HepG2 (cell line): ENCODE measurements around the gene CAPRIN2. TPM values are rescaled to one million over a fixed set of nuclear protein-coding genes. Genes with fewer than 3 reads are reported as not detected.

Source experiments
- ATAC-seq: fragments of 200-7000 bp; cut with Tn5 transposase; 3 replicates; pipeline ENCODE4 v1.9.1; 2020; ENCODE audit warnings: mild to moderate bottlenecking, moderate library complexity
- BruUV-seq: library from RNA; stranded (reverse); fragments of 400-500 nt; replicated peaks from 2 replicates; lab custom pipeline; 2021; lab: Mats Ljungman, UMichigan
- CTCF ChIA-PET: fragments of 300-600 bp; formaldehyde crosslinking; extraction: SDS; loops from one replicate; lab custom pipeline; 2021; ENCODE audit warnings: low total read pairs, inconsistent platforms, low intra/inter-chr PET ratio; lab: Yijun Ruan, JAX
- POLR2A ChIA-PET: fragments of 350-600 bp; sonication (Branson Sonifier 250); formaldehyde crosslinking; loops from one replicate; lab custom pipeline; 2020; ENCODE audit warnings: antibody characterized with exemption, inconsistent platforms; lab: Yijun Ruan, JAX
- DNase-seq: peaks from one replicate; pipeline ENCODE4 v3.0.0-alpha.2; 2015; ENCODE audit warnings: low spot score
- FAIRE-seq: peaks from 3 replicates; lab custom pipeline; 2011; peaks lifted over from hg19 to GRCh38; lab: Jason Lieb, UNC
- H2AFZ ChIP-seq: one replicate; pipeline ENCODE4 v1.6.1; 2011; ENCODE audit warnings: low read length, inconsistent platforms
- H3K27ac ChIP-seq: fragments of 300-600 bp; 3 replicates; pipeline ENCODE4 v1.8.0; 2011; ENCODE audit warnings: mixed run types, mild to moderate bottlenecking, mixed read lengths, low read length, inconsistent platforms; ENCODE audit not compliant: insufficient read depth; ENCODE audit errors: extremely low read length
- H3K27me3 ChIP-seq, 2 experiments: fragments of 200-600 bp in 1 of 2; 2 replicates in 1 of 2; 3 replicates in 1 of 2; pipeline versions ENCODE4 v1.6.0 to v1.8.0; 2011; ENCODE audit warnings: low read length in 2 of 2, mild to moderate bottlenecking in 2 of 2, moderate library complexity in 2 of 2, inconsistent platforms in 1 of 2; ENCODE audit not compliant: insufficient read depth in 2 of 2, control insufficient read depth in 1 of 2
- H3K36me3 ChIP-seq, 2 experiments: fragments of 200-600 bp in 1 of 2; replicated peaks in 1 of 2; 2 replicates in 1 of 2; 3 replicates in 1 of 2; pipeline versions ENCODE4 v1.5.1 to v1.8.0; 2011; ENCODE audit warnings: low read length in 2 of 2, inconsistent platforms in 1 of 2; ENCODE audit not compliant: insufficient read depth in 2 of 2, control insufficient read depth in 1 of 2
- H3K4me1 ChIP-seq: 2 replicates; pipeline ENCODE4 v1.5.1; 2012; ENCODE audit warnings: low read length, inconsistent platforms; ENCODE audit not compliant: insufficient read depth
- H3K4me2 ChIP-seq: 2 replicates; pipeline ENCODE4 v1.6.0; 2011; ENCODE audit warnings: low read depth, low read length, inconsistent platforms
- H3K4me3 ChIP-seq, 3 experiments: fragments of 200-600 bp in 1 of 3; sonication (generic), shearing (Covaris generic) in 1 of 3; replicated peaks in 1 of 3; 2 replicates each; pipeline ENCODE4 v1.5.1; 2011 to 2016; ENCODE audit warnings: low read length in 3 of 3, inconsistent platforms in 2 of 3, low read depth in 2 of 3, mild to moderate bottlenecking in 2 of 3, control low read depth in 1 of 3, mixed read lengths in 1 of 3; ENCODE audit not compliant: insufficient read depth in 1 of 3
- H3K79me2 ChIP-seq: one replicate; pipeline ENCODE4 v1.6.1; 2011; ENCODE audit warnings: low read length, inconsistent platforms; ENCODE audit not compliant: insufficient read depth
- H3K9ac ChIP-seq: 2 replicates; pipeline ENCODE4 v1.6.0; 2011; ENCODE audit warnings: mild to moderate bottlenecking, low read depth, low read length, inconsistent platforms; ENCODE audit not compliant: insufficient read depth
- H3K9me3 ChIP-seq: 2 replicates; pipeline ENCODE4 v1.5.1; 2012; ENCODE audit warnings: mild to moderate bottlenecking, low read length
- H4K20me1 ChIP-seq: 2 replicates; pipeline ENCODE4 v1.6.0; 2011; ENCODE audit warnings: inconsistent platforms, mild to moderate bottlenecking, low read length, moderate library complexity; ENCODE audit not compliant: insufficient read depth
- BRD4 ChIP-seq: sonication (generic); formaldehyde crosslinking; IDR thresholded peaks from 2 replicates; pipeline ENCODE4 v1.4.0; 2020; ENCODE audit warnings: missing genetic modification reagents
- NFIB ChIP-seq: sonication (generic); formaldehyde crosslinking; IDR thresholded peaks from 2 replicates; pipeline ENCODE4 v1.9.0; 2021; ENCODE audit warnings: missing genetic modification reagents, mild to moderate bottlenecking, borderline replicate concordance
- PCBP2 ChIP-seq: fragments of 200-400 bp; formaldehyde crosslinking; optimal IDR thresholded peaks from 2 replicates; pipeline ENCODE3; 2018; ENCODE audit warnings: low read length, low read depth; ENCODE audit not compliant: poor library complexity, severe bottlenecking
- POGK ChIP-seq: sonication (generic); formaldehyde crosslinking; conservative IDR thresholded peaks from 2 replicates; pipeline ENCODE4 v1.8.0; 2022; ENCODE audit warnings: mild to moderate bottlenecking, moderate library complexity, missing genetic modification reagents
- PRDM15 ChIP-seq: sonication (generic); formaldehyde crosslinking; IDR thresholded peaks from 2 replicates; pipeline ENCODE4 v1.4.0; 2020; ENCODE audit warnings: missing genetic modification reagents
- SP5 ChIP-seq: IDR thresholded peaks from 2 replicates; pipeline ENCODE4 v1.6.1; 2016; ENCODE audit warnings: low read depth, borderline replicate concordance
- ZFP36L2 ChIP-seq: sonication (generic); formaldehyde crosslinking; IDR thresholded peaks from 2 replicates; pipeline ENCODE4 v1.4.0; 2020; ENCODE audit warnings: missing genetic modification reagents
- WGBS: methylation state at CpG from one replicate; pipeline ENCODE4 v1.1.6; 2017; ENCODE audit warnings: low lambda C conversion rate; 5-methylcytosine and 5-hydroxymethylcytosine counted together
- in situ Hi-C: cut with HindIII; loops from 2 replicates; pipeline ENCODE4 v1.10.0; 2017; ENCODE audit warnings: low pct_unique_long_range_greater_than_20kb; ENCODE audit not compliant: extremely low pct_ligation_motif_present
- intact Hi-C: fragments of 100-400 bp; cut with micrococcal nuclease; formaldehyde crosslinking; loops from one replicate; pipeline ENCODE4 v1.10.0; 2022; ENCODE audit not compliant: unreplicated experiment
- polyA plus RNA-seq, 8 experiments: library from polyadenylated mRNA; depleted of rRNA in 3 of 8; stranded (reverse) in 7 of 8; unstranded in 1 of 8; fragments of >200 nt; fragmentation: Illumina TruSeq in 4 of 8; extraction: Trizol in 4 of 8; gene quantifications; 2 replicates each; pipeline versions ENCODE4 v1.2.1 to v1.2.3, GENCODE V29; 2011 to 2016; ENCODE audit warnings: low read depth in 4 of 8, missing spikeins in 1 of 8, mixed read lengths in 1 of 8; ENCODE audit not compliant: insufficient read depth in 1 of 8
- total RNA-seq, 5 experiments: library from RNA; depleted of rRNA; stranded (reverse); fragments of >200 nt; fragmentation: Illumina TruSeq; extraction: Trizol; gene quantifications; 2 replicates each; pipeline ENCODE4 v1.2.3, GENCODE V29; 2016; ENCODE audit warnings: low read depth in 1 of 5
- TF ChIP-seq, protein P1 (sequence below): sonication (generic); formaldehyde crosslinking; IDR thresholded peaks from 2 replicates; pipeline ENCODE4 v1.8.0; 2022; ENCODE audit warnings: mild to moderate bottlenecking, missing genetic modification reagents

CAPRIN2 gene
- total and polyA plus RNA-seq, 2 of the 13 experiments (the other 11 are each of a cell fraction or from before 2014, with no cell fraction given), result 21.7 to 30.6 TPM

DNA sequence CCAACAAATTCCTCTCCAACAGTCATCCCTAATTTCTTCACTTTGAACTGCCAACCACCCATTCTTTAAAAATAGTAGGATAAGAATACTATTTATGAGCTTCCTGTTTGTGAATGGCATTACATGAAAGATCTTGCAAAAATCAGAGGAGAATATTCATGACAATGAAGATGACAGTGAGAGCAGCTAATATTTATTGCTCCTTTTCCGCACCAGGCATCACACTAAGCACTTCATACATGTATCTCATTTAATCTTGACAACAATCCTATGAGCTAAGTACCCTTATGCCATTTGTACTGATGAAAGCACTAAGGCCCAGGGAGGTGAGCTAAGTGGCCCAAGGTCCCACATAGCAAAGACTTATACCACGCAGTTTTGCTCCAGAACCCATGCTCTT, 37.3 kb upstream of the CAPRIN2 start (continued):
- TF ChIP-seq ZFP36L2 (CRISPR knock-in tag), result no peak

DNA sequence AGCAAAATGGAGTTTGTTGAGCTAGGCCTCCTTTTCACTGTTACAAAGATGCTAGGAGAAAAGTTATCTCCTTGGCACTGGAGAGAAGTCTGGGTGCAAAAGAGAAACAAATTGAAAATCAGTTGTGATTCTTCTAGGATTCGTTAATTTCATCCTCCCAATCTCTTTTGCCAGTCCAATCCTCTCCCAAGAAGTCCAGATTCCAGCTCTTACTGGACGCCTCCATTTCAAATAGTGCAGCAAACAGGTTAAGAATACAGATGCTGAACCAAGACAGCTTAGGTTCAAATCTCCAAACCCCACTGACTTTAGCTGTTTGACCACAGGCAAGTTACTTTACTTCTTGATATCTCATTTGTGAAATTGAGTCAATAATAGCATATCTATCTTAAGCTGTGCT, 34.0 kb upstream of the CAPRIN2 start:
- H2AFZ ChIP-seq, result no peak overlapping the region
- ChIA-PET POLR2A (no interaction called here), CTCF (no interaction called here)
- no peaks in the 10 kb centered on the region; a peak in 1 of 5 replicates for H3K27me3 ChIP-seq
- no TSS peak for BruUV-seq
- no peaks in the 10 kb centered on the region for H3K79me2 ChIP-seq
- ATAC-seq (no peak), FAIRE-seq (no peak), DNase-seq (no peak)
- H4K20me1 ChIP-seq, result no peaks in the 10 kb centered on the region
- peaks cover 8% of the 10 kb centered on the region for H3K9me3 ChIP-seq
- H3K4me1 ChIP-seq, result peaks cover 14% of the 10 kb centered on the region
- 7% methylated on average over 2 of the region's 2 CpGs for WGBS
- H3K4me2 ChIP-seq, result no peak overlapping the region
- intact Hi-C loops, result no loop called here
- H3K36me3 ChIP-seq, result no peaks in the 10 kb centered on the region
- in situ Hi-C loops, result no loop called here
- no peak overlapping the region for H3K9ac ChIP-seq
- TF ChIP-seq, protein P1, sequence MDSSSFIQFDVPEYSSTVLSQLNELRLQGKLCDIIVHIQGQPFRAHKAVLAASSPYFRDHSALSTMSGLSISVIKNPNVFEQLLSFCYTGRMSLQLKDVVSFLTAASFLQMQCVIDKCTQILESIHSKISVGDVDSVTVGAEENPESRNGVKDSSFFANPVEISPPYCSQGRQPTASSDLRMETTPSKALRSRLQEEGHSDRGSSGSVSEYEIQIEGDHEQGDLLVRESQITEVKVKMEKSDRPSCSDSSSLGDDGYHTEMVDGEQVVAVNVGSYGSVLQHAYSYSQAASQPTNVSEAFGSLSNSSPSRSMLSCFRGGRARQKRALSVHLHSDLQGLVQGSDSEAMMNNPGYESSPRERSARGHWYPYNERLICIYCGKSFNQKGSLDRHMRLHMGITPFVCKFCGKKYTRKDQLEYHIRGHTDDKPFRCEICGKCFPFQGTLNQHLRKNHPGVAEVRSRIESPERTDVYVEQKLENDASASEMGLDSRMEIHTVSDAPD (CRISPR knock-in tag), result no peak
- no peak for TF ChIP-seq NFIB
- TF ChIP-seq BRD4, result no peak
- TF ChIP-seq PRDM15 (CRISPR knock-in tag), result peak; percentile 93
- TF ChIP-seq SP5 (CRISPR knock-in tag), result no peak
- TF ChIP-seq PCBP2, result no peak
- TF ChIP-seq POGK (CRISPR knock-in tag), result no peak
- TF ChIP-seq, all 625 proteins: peak for 1
- no peak overlapping the region for H3K4me3 ChIP-seq
- H3K27ac ChIP-seq, result no peak overlapping the region
